ENCODE results near the gene ANO2.

The ANO2 gene

DNA sequence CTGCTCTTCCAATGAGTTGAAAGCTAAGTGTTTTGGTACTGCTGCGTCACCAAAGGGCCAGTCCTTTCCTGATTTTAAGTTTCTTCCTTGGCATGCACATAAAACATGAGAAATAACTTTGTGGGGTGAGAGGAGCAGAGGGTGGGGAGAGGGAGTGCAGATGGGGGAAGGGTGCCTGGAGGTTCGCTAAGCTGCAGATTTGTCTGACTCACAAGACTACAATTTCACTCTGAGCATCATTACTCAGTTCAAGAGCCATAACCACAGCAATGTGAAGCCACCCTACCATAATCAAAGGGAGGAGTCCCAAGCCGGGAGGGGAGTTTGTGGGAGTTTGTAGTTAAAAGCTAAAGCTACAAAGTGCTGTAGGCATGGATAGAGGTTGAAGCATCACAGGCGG is 136.1 kb downstream of the ANO2 start:
- no peak for DNase-seq

DNA sequence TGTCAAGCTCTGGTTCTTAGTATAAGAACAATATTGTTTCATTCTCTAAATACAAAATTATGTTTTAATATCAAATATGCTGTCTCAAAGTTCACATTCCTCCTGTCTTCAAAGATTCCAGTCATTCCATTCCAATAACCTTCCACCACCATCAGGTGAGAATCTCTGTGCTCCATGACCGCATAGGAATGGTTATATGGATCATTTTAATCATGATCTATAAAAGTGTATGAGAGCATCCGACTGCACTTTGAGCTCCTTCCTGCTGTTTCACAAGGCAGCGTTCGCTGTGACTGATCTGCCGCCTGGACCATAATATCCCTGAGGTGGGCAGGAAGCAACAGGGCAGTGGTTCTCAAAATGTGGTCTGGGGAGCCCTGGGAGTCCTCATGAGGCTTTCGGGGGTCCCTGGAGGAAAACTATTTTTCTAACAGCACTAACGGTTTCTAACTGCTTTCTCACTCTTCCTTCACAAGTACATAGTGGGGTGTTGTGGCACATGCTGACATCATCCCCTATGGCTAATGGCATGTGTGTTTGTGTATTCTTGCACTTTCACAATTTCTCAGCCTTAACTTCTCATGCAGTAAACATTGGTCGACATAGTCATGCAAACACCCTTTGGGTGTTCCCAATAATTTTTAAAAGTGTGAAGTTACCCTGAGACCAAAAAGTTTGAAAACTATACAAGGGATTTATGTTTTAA is 137.4 kb downstream of the ANO2 start:
- DNase-seq, result no peak

- DNase-seq, result no peak
These were observed 138.0 kb downstream of the ANO2 start for GRCh38 chr12:5807090-5807414.

DNA sequence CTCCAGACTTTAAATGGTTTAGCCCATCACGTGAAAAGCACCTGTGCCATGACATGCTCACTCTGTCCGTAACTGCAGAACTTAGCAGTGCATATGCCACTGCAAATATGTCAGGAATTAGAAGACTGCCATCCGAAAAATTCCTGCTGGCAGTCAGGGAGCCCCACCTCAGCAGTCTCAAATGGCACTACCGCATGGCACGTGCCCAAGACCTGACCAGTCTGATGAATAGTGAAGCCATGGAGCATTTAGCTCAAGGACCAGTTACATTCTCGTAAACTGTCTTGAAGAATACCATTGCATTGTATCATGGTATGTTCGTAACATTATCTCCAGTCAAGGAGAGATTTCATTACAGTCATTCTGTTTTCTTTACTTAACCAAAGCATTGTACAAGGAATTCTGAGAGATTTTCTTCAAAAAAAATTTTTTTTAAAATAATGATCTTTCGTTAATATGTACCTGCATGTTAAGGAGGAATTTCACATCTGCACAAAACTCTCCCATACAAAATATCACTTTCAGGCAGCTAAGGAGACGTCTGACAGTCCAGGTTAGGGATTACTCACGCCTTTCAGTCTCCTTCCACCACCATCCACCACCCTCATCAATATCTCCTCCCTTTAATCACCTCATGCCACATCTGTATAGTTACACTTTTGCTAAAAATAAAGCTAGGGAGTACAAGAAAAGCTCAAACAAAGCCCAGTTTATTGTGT is 138.5 kb downstream of the ANO2 start:
- no peak for DNase-seq

GRCh38 chr12:5803532-5803931 is 141.5 kb downstream of the ANO2 start:
- DNase-seq, result no peak

DNA sequence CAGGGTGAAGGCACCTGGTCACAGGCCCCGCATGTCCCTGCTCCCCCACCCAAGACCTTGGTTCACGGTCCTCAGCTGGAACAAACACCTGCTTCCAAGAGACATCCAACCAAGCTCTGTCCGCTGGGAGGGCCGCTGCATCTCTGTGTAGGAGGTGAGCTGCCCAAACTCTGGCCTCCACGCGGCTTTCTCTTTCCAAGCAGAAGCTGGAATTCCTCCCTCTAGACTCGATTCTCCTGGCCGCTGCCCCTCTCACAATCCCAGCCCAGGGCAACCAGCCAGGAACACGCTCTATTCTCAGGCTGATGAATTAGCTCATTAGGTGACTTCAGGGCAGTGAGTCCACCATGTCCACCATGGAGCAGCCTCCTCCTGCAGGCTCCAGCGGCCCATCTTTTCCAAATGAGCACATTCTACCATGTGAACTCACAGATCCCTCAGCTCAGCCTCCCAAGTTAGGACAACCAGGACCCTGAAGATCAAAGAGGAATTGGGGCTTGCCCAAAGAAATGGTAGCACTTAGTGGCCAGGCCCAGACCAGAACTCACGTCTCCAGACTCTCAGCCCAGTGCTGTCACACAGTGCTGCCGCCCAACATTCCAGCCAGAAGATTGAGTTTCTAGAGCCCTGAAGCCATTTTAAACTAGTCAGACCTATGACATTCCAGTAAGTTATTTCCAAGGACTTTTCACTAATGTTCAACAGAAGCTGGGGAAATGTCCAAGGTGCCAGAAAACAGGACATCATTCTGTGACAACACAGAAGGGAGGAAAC is 146.6 kb downstream of the ANO2 start:
- DNase-seq, result no peak

GRCh38 chr12:5797661-5798060 is 147.4 kb downstream of the ANO2 start:
- no peak for DNase-seq

- no peak for DNase-seq
These were observed 148.2 kb downstream of the ANO2 start for GRCh38 chr12:5796959-5797225.

GRCh38 chr12:5796171-5796958 is 148.7 kb downstream of the ANO2 start:
- peak; percentile 10 for DNase-seq

DNA sequence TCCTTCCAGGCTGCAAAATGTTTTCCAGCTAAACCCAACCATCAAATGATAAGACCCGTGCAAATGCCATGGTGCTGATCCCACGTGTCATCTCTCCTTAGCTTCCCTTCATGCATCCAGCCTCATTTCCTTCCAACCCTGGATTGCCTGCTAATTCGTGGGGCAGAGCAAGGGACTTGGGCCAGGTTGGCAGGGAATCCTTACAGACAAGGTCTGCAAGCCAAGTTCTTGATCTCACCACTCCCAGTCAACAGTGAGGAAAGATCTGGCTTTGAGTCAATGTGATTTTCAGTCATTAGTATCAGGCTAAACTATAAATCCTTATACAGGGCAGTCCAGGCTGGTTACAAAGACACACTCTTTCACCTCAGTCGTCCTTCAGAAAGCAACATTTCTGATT is 150.9 kb downstream of the ANO2 start:
- DNase-seq, result no peak

DNA sequence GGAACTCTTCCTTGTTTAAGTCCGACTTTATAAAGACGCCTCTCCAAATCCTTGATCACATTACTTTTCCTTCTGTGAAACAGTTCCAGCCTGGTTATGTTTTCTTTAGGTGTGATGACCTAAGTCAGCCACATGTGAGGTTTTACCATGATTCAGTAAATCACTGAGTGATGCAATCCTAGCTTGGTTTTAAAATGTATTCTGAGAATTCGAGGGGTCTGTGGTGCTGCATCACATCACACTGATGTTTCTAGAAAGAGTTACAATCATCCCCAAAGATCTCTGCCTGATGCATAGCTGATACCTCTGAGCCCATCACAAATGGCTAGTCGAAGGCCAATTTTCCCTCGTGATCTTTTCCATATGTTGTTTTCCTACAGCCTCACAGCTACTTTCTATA is 152.7 kb downstream of the ANO2 start:
- no peak for DNase-seq

GRCh38 chr12:5789469-5789968 is 155.5 kb downstream of the ANO2 start:
- DNase-seq, result no peak

GRCh38 chr12:5787828-5788227 is 157.2 kb downstream of the ANO2 start:
- no peak for DNase-seq

DNA sequence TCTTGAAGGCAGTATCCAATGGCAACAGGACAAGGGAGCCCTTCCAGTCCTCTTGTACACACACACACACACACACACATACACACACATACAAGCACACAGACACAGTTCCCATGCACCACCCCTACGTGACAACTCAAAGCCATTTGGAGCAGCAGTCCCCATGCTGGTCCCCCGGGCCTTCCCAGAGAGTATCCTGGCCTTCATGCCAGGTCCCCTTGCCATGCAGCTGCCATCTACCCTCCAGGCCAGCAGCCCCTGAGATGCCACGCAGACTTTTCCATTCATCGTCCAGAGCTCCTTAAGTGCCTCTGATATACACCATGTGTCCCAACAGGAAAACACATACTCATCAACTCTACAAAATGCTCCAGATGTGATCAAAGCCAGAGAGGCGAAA is 159.5 kb downstream of the ANO2 start:
- no peak for DNase-seq

DNA sequence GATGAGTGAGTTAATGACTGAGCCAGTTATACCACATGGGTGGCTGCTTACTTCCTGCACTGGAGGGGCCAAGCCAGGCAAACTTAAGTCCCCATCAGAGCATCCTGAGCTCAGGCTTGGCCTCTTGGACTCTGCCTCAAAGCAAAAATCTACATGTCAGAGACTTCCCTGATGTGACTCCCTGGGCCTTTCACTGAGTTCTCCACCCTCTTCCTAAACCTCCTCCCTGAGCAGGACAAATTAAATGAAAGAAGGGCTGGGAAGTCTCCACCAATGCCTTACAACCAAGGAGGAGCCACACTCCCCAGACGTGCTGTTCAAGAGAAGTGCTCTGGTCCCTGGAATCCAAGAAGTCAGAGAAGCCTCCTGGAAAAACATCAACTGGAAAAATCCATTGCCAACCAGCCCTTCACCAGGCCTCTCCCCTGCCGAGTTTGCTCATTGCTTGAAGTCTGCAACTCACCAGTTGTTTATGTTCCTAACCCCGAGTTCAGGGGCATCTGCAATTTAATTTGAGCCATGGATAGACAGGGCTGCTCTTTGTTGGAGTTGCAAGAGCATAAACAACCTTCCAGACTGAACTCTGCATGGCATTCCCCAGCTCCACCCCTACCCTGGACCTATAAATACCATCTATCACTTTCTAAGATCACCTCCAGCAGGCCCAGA is 160.5 kb downstream of the ANO2 start:
- DNase-seq, result no peak

- no peak for DNase-seq
These were observed 161.7 kb downstream of the ANO2 start for GRCh38 chr12:5783289-5783920.

DNA sequence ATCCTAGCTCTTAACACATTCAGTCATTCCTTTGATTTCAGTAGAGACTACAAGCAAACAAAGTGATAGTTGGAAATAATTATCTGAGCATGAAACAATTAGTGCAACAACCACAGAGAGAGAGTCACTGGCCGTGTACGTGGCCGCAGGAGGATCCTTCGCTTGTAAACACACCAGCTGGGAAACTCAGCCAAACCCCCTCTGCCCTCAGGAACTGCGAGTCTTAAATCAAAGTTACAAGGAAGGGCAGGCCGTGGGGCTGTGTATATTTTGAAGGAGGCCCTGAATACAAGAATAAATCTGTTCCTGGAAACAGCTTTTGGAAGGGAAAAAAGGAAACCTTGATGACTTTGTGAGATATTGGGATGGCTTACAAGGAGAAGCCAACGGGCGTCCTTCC is 164.5 kb downstream of the ANO2 start:
- no peak for DNase-seq

GRCh38 chr12:5779401-5779800 is 165.7 kb downstream of the ANO2 start:
- no peak for DNase-seq

- DNase-seq, result no peak
These were observed 166.2 kb downstream of the ANO2 start for GRCh38 chr12:5778821-5779220.

DNA sequence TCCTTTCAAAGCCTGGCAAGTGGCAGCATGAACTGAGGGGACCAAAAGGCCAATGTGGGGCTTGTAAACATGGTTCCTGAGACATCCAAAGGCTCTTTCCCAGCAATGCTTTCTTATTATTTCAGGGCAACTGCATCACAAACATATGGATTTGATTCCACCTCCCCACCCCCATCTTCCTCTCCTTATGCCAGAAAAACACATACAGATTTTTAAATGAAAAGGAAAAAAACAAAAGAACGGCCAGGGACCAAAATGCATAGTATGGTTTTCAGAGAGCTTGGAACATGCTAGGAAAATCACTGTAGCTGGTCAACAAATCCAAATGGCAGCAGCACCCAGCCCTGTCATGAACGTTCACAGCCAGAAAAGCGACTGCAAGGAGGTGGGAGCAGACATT is 167.6 kb downstream of the ANO2 start:
- no peak for DNase-seq

GRCh38 chr12:5776091-5776490 is 169.0 kb downstream of the ANO2 start:
- DNase-seq, result no peak

- no peak for DNase-seq
These were observed 171.5 kb downstream of the ANO2 start for GRCh38 chr12:5773550-5773949.
